Activated naive CD8-positive, alpha-beta T cell treated with anti-CD3 and anti-CD28 coated beads, Interleukin-2, amount 10 ng/mL, durations not matched to agents 7 days and 5 days (primary cell): ENCODE data around the gene OR4F17. TPM values are rescaled to one million over a fixed set of nuclear protein-coding genes. Genes with fewer than 3 reads are reported as not detected.
"Not testable (repeated sequence)": the region's sequence is repeated elsewhere in the genome, so short reads cannot be mapped to it uniquely, and the experiment has no call there.

Experiments
- ATAC-seq: fragments of 150-1000 bp; cut with Tn5 transposase; one replicate; pipeline ENCODE4 v1.10.0; 2021; ENCODE audit warnings: low read depth, moderate library complexity
- POLR2A ChIA-PET: fragments of 350-600 bp; sonication (Branson Sonifier 250); formaldehyde crosslinking; loops from one replicate; lab custom pipeline; 2021; ENCODE audit warnings: antibody characterized with exemption; lab: Charles Lee
- DNase-seq: peaks from one replicate; pipeline ENCODE4 v3.0.0; 2021
- H3K27ac Mint-ChIP-seq: one replicate; pipeline ENCODE4 v1.8.0; 2022; ENCODE audit warnings: mild to moderate bottlenecking, mixed read lengths
- H3K27me3 Mint-ChIP-seq: one replicate; pipeline ENCODE4 v1.8.0; 2022; ENCODE audit warnings: mild to moderate bottlenecking, moderate library complexity, mixed read lengths
- H3K36me3 Mint-ChIP-seq: one replicate; pipeline ENCODE4 v1.8.0; 2021; ENCODE audit warnings: mild to moderate bottlenecking, mixed read lengths
- H3K4me1 Mint-ChIP-seq: one replicate; pipeline ENCODE4 v1.8.0; 2021; ENCODE audit warnings: mixed read lengths
- H3K4me3 Mint-ChIP-seq: one replicate; pipeline ENCODE4 v1.8.0; 2022; ENCODE audit warnings: mild to moderate bottlenecking, moderate library complexity, mixed read lengths
- H3K9me3 Mint-ChIP-seq: one replicate; pipeline ENCODE4 v1.8.0; 2021; ENCODE audit warnings: mixed read lengths
- total RNA-seq, 2 experiments: library from RNA; stranded (reverse); gene quantifications; one replicate each; pipeline ENCODE4 v1.2.3, GENCODE V29; 2021

Gene OR4F17
- not detected for total RNA-seq

GRCh38 chr19:106804-107203 lies at the start of gene OR4F17:
TSS of gene OR4F17 (plus strand) at chr19:107104. CDS start at chr19:110679, 3,575 bp downstream.
- POLR2A ChIA-PET, H3K4me3 Mint-ChIP-seq, H3K4me1 Mint-ChIP-seq, H3K27ac Mint-ChIP-seq, DNase-seq, H3K36me3 Mint-ChIP-seq, ATAC-seq, H3K27me3 Mint-ChIP-seq, H3K9me3 Mint-ChIP-seq: not testable (repeated sequence)

- peak; percentile 52 for DNase-seq
- POLR2A ChIA-PET, ATAC-seq, H3K4me3 Mint-ChIP-seq, H3K27ac Mint-ChIP-seq, H3K27me3 Mint-ChIP-seq, H3K36me3 Mint-ChIP-seq, H3K4me1 Mint-ChIP-seq, H3K9me3 Mint-ChIP-seq: not testable (repeated sequence)
These were observed 36.1 kb upstream of the OR4F17 start for GRCh38 chr19:70793-71192.

GRCh38 chr19:82864-83263 lies 24.0 kb upstream of the OR4F17 start:
- H3K4me1 Mint-ChIP-seq, DNase-seq, H3K27ac Mint-ChIP-seq, H3K36me3 Mint-ChIP-seq, POLR2A ChIA-PET, ATAC-seq, H3K27me3 Mint-ChIP-seq, H3K9me3 Mint-ChIP-seq, H3K4me3 Mint-ChIP-seq: not testable (repeated sequence)

GRCh38 chr19:83626-84025 lies 23.3 kb upstream of the OR4F17 start:
- DNase-seq, H3K36me3 Mint-ChIP-seq, H3K4me1 Mint-ChIP-seq, H3K27me3 Mint-ChIP-seq, POLR2A ChIA-PET, H3K27ac Mint-ChIP-seq, H3K4me3 Mint-ChIP-seq, ATAC-seq, H3K9me3 Mint-ChIP-seq: not testable (repeated sequence)

GRCh38 chr19:90678-91077 lies 16.2 kb upstream of the OR4F17 start:
- H3K36me3 Mint-ChIP-seq, H3K4me3 Mint-ChIP-seq: not testable (repeated sequence)

GRCh38 chr19:94794-95193 lies 12.1 kb upstream of the OR4F17 start:
- POLR2A ChIA-PET, H3K4me1 Mint-ChIP-seq, H3K27ac Mint-ChIP-seq, H3K9me3 Mint-ChIP-seq, DNase-seq, H3K36me3 Mint-ChIP-seq, H3K4me3 Mint-ChIP-seq, H3K27me3 Mint-ChIP-seq, ATAC-seq: not testable (repeated sequence)

More at GRCh38 chr19:90678-91077, 16.2 kb upstream of the OR4F17 start:
- H3K9me3 Mint-ChIP-seq, H3K27ac Mint-ChIP-seq, H3K27me3 Mint-ChIP-seq, ATAC-seq, H3K4me1 Mint-ChIP-seq, DNase-seq, POLR2A ChIA-PET: not testable (repeated sequence)

- DNase-seq, H3K27me3 Mint-ChIP-seq, H3K27ac Mint-ChIP-seq, ATAC-seq, H3K36me3 Mint-ChIP-seq, H3K4me1 Mint-ChIP-seq, H3K4me3 Mint-ChIP-seq, POLR2A ChIA-PET, H3K9me3 Mint-ChIP-seq: not testable (repeated sequence)
These were observed 9.3 kb upstream of the OR4F17 start for GRCh38 chr19:97647-98046.

GRCh38 chr19:120443-121140 lies 13.7 kb downstream of the OR4F17 start:
- H3K4me1 Mint-ChIP-seq, H3K36me3 Mint-ChIP-seq, H3K9me3 Mint-ChIP-seq, H3K27ac Mint-ChIP-seq, H3K27me3 Mint-ChIP-seq, H3K4me3 Mint-ChIP-seq, POLR2A ChIA-PET, ATAC-seq: not testable (repeated sequence)
- DNase-seq = peak; percentile 3

Other genes with a start within 250 kb of the OR4F17 start
- not detected for gene PLPP2, start 184.3 kb downstream of the OR4F17 start, total RNA-seq
- 10 to 100 TPM; 23.4 to 24.9 TPM for gene MIER2, start 237.7 kb downstream of the OR4F17 start, total RNA-seq